ENCODE measurements around the gene PIGV.

PIGV gene

GRCh38 chr1:26772687-26773086, 15.1 kb upstream of the PIGV start:
- no peak for DNase-seq (ENCODE audit: low spot score)

DNA sequence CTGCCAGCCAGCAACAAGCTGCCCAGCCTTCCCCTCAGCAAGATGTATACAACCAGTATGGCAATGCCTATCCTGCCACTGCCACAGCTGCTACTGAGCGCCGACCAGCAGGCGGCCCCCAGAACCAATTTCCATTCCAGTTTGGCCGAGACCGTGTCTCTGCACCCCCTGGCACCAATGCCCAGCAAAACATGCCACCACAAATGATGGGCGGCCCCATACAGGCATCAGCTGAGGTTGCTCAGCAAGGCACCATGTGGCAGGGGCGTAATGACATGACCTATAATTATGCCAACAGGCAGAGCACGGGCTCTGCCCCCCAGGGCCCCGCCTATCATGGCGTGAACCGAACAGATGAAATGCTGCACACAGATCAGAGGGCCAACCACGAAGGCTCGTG, 13.3 kb upstream of the PIGV start:
- no peak for DNase-seq (ENCODE audit: low spot score)

- no peak for DNase-seq (ENCODE audit: low spot score)
These were observed 12.1 kb upstream of the PIGV start for GRCh38 chr1:26775666-26776065.

DNA sequence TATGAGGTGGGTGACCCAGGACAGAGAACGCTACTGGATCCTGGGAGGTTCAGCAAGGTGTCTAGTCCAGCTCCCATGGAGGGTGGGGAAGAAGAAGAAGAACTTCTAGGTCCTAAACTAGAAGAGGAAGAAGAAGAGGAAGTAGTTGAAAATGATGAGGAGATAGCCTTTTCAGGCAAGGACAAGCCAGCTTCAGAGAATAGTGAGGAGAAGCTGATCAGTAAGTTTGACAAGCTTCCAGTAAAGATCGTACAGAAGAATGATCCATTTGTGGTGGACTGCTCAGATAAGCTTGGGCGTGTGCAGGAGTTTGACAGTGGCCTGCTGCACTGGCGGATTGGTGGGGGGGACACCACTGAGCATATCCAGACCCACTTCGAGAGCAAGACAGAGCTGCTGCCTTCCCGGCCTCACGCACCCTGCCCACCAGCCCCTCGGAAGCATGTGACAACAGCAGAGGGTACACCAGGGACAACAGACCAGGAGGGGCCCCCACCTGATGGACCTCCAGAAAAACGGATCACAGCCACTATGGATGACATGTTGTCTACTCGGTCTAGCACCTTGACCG, 8.6 kb upstream of the PIGV start:
- DNase-seq (ENCODE audit: low spot score) = no peak

GRCh38 chr1:26780344-26780957, 7.3 kb upstream of the PIGV start:
- no peak for DNase-seq (ENCODE audit: low spot score)

GRCh38 chr1:26781206-26781825, 6.4 kb upstream of the PIGV start:
- DNase-seq (ENCODE audit: low spot score) = no peak

GRCh38 chr1:26782521-26783212, 5.1 kb upstream of the PIGV start:
- no peak for DNase-seq (ENCODE audit: low spot score)

DNA sequence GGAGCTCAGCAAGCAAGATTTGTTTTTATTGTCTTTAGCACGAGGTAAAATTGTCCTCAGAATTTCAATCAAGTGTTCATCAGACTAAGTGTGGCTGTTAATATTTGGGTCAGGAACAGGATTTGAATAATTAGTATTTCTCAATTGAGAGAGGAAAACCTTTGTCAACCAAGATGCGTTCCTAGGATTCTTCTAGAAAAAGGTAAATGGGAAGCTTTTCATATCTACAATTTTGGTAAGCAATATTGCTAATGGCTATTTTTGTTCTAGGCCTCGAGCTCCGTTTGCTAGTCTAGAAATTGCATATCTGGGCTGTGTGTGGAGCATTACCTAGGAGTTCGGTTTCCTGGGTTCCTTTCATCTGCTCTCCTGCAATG, 4.1 kb upstream of the PIGV start:
- no peak for DNase-seq (ENCODE audit: low spot score)

- DNase-seq (ENCODE audit: low spot score) = no peak
These were observed 3.5 kb upstream of the PIGV start for GRCh38 chr1:26784023-26784871.

DNA sequence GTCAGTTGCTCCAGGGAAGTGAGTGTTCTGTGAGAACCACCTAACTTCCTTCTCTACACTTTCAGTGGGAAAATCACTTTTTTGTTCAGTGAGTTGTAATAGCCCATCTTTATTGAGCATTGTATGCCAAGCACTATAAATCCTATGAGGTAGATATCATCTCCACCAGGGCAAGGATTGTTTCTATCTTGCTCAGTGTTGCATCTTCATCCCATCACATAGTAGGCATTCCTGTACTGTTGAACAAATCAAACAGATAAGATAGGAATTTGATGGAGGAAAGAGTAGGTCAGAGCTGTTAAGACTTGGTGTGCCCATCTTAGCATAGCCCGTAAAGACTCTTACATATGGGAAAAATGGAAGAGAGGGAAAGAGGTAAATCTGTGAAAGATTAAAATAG, 2.9 kb upstream of the PIGV start:
- DNase-seq (ENCODE audit: low spot score) = no peak

GRCh38 chr1:26785611-26786436, 1.9 kb upstream of the PIGV start:
- peak; percentile 39 for DNase-seq (ENCODE audit: low spot score)

DNA sequence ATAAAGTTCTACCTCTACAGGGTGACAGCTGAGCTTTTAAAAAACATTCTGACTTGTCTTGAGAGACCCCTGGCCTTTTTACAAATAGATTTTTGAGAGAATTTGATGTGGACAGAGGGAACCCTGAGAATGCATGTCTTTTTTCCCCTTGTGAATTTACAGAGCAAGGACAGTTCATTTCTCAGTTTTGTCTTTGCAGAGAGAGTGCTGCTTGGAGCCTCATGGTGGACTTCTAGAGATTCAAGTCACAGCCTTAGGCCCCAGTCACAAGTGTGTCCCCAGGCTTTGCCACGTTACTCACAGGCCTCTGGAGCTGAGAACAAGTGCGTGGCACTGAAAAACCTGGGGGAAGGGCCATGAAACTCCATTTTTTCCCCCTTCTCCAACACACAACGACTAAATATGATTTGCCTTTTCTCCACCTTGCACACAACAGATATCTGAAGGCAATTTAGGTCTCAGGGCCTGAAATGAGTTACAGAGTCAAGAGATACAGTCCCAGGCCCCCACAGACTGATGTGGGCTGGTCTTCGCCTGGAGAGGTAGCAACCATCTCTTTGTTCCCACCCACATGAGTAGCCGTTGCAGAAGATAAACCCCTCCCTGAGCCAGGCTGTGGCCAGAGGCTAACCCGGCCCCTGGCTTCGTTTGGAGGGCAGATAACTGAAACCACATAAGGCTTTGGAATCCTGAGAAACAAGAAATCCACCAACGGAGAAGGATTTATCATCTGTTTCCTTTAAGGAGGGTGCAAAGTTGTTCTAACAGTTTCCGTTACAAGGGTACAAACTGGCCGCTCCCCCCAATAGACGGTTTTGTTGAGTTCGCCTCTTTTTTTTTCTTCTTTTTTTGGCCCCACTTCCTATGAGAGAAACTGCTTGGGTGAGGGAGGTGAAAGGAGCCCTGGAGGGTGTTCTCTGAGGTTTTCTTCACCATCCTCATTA, 1.0 kb upstream of the PIGV start:
- DNase-seq (ENCODE audit: low spot score) = peak; percentile 76

DNA sequence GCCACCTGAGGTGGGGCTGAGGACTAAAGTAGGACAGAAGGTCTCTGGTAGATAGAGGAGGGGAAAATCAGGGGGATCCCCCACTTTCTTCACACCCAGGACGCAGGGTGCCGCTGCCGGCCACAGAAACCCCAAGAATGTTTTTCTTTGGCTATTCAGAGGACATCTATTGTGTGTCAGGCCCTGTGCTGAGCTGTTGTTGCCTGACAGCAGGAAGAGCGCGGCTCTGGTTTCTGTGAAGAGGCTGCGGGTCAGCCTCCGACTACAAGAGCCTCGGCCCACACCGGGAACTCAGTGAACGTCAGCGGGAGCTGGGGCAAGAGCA, 407 bp upstream of the PIGV start:
- no peak for DNase-seq (ENCODE audit: low spot score)

DNA sequence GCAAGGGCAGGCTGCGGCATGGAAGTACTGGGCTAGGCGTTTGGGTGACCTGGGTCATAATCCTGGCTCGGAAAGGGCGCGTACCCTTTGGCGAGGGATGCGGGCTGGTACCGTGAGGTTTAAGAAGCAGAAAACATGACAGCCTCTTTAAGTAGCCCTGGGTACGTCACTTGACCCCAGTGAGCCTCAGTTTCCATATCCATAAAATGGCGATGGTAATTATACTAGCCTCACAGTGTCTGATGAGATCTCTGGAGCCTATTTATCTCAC, 700 bp downstream of the PIGV start:
- no peak for DNase-seq (ENCODE audit: low spot score)

- DNase-seq (ENCODE audit: low spot score) = peak; percentile 76
These were observed 1.3 kb downstream of the PIGV start for GRCh38 chr1:26788836-26789611.

GRCh38 chr1:26789612-26789865, 1.8 kb downstream of the PIGV start:
- no peak for DNase-seq (ENCODE audit: low spot score)

DNA sequence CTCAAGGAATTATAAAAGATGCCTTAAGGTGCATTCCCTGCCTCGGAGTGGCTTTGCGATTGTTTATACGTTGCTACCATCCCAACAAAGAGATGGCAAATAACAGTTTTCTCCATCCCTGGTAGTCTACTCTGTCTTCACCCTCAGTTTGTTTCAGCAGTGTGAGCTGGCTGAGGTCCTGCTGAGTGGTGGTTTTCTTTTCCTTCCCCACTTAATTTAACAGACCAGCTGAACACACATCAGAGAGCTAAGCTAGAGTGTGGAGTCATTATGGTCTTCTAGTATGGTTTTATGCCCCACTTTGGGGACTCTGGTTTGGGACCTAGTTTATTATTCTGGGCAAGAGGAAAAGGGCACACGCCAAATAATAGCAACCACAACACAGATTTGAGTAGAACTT, 2.2 kb downstream of the PIGV start:
- no peak for DNase-seq (ENCODE audit: low spot score)

DNA sequence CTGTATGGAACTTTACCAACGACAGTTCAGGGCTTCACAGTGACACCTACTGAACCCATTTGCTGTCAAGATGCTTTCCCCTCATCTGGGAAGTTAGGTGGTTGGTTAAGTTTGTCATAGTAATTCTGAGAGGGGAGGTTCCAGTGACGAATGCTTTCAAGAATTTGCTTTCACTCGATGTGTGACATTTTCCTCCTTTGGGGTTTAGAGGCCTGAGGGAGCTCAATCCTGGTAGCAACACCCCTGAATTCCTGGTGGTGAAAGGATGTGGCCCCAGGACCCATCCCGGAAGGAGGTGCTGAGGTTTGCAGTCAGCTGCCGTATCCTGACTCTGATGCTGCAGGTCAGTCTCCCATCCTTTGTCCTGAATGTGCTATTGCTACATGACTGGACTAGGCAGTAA, 2.8 kb downstream of the PIGV start:
- DNase-seq (ENCODE audit: low spot score) = no peak

DNA sequence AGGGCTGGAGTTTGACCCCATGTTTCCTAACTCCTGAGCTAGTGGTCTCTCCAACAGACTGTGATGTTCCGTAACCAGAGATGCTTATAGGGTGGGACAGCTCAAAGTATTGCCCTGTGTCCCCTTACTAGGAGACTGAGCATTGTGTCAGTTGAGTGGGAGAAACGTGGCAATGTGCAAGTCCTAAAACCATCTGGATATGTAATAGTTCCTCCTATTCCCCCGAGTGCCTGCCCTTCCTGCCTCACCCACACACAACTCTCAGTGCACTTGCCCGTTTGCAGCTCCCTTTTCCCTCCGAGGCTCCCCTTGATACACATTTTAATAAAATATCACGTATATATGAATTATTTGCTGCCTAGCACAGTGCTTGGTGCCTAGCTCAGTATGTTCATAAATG, 3.4 kb downstream of the PIGV start:
- no peak for DNase-seq (ENCODE audit: low spot score)

DNA sequence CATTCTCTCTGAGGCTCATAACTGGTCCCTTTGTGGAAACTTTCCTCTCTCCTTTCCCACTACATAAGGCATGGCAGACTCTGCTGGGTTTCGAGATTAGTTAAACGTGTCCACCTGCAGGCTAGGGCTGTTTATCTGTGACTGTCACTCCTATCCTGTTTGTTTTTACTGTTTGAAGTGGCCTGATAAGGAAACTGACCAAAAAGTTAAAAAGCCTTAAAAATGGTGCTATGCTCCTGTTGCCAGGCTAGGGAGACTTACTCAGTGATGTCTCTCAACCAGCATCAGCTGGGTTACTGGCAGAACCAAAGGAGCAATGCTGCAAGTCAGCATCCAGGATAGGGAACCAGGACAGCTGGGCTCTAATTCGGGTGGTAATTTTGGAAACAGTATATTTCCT, 3.9 kb downstream of the PIGV start:
- DNase-seq (ENCODE audit: low spot score) = no peak
